IMR-90 (cell line): ENCODE data around the gene PTGR1. TPM values are rescaled to one million over a fixed set of nuclear protein-coding genes. Genes with fewer than 3 reads are reported as not detected.
A peak's percentile ranks its signal among the peaks of the same experiment; 100 is the strongest.

ENCODE experiments used
- ATAC-seq: fragments of 200-7000 bp; cut with Tn5 transposase; 2 replicates; pipeline ENCODE4 v1.9.1; 2020; ENCODE audit warnings: low read depth, mild to moderate bottlenecking, moderate library complexity
- BruUV-seq: library from RNA; stranded (reverse); fragments of 400-500 nt; replicated peaks from 2 replicates; lab custom pipeline; 2021; lab: Mats Ljungman, UMichigan
- CTCF ChIA-PET: fragments of 300-600 bp; formaldehyde crosslinking; extraction: SDS; loops from one replicate; lab custom pipeline; 2021; ENCODE audit warnings: antibody characterized with exemption; lab: Yijun Ruan, JAX
- POLR2A ChIA-PET: fragments of 300-600 bp; sonication (Branson Sonifier 250); formaldehyde crosslinking; loops from one replicate; lab custom pipeline; 2022; ENCODE audit warnings: antibody characterized with exemption; ENCODE audit not compliant: unreplicated experiment; lab: Charles Lee
- DNase-seq: peaks from one replicate; pipeline ENCODE4 v3.0.0; 2013
- H2AFZ ChIP-seq: replicated peaks from 2 replicates; pipeline ENCODE3; 2013; ENCODE audit warnings: low read length, mild to moderate bottlenecking; ENCODE audit not compliant: poor library complexity
- H2AK5ac ChIP-seq: 2 replicates; pipeline ENCODE4 v1.6.1; 2013; ENCODE audit warnings: low read depth, low read length, inconsistent platforms
- H2AK9ac ChIP-seq: replicated peaks from 2 replicates; pipeline ENCODE3; 2013; ENCODE audit warnings: mild to moderate bottlenecking, low read depth, low read length, moderate library complexity; ENCODE audit not compliant: poor library complexity
- H2BK120ac ChIP-seq: 2 replicates; pipeline ENCODE4 v1.6.1; 2013; ENCODE audit warnings: low read depth, low read length, inconsistent platforms
- H2BK15ac ChIP-seq: 3 replicates; pipeline ENCODE4 v1.6.1; 2013; ENCODE audit warnings: low read depth, low read length, inconsistent platforms
- H2BK20ac ChIP-seq: 2 replicates; pipeline ENCODE4 v1.6.1; 2013; ENCODE audit warnings: low read depth, mild to moderate bottlenecking, inconsistent platforms, low read length, moderate library complexity
- H2BK5ac ChIP-seq: 2 replicates; pipeline ENCODE4 v1.6.1; 2013; ENCODE audit warnings: mild to moderate bottlenecking, low read depth, low read length, inconsistent platforms; ENCODE audit not compliant: poor library complexity, severe bottlenecking
- H3K14ac ChIP-seq: replicated peaks from 2 replicates; pipeline ENCODE4 v1.6.1; 2013; ENCODE audit warnings: low read depth, low read length, inconsistent platforms
- H3K18ac ChIP-seq: 2 replicates; pipeline ENCODE4 v1.6.1; 2013; ENCODE audit warnings: low read depth, low read length, control low read depth
- H3K23ac ChIP-seq: 2 replicates; pipeline ENCODE4 v1.6.1; 2013; ENCODE audit warnings: low read depth, low read length, inconsistent platforms
- H3K27ac ChIP-seq: 2 replicates; pipeline ENCODE4 v1.5.1; 2013; ENCODE audit warnings: mild to moderate bottlenecking, control low read depth, low read length; ENCODE audit not compliant: insufficient read depth
- H3K27me3 ChIP-seq: 2 replicates; pipeline ENCODE4 v1.6.1; 2013; ENCODE audit warnings: low read length; ENCODE audit not compliant: control insufficient read depth, insufficient read depth
- H3K36me3 ChIP-seq: 2 replicates; pipeline ENCODE4 v1.6.1; 2013; ENCODE audit warnings: low read length, mixed read lengths; ENCODE audit not compliant: control insufficient read depth, insufficient read depth
- H3K4ac ChIP-seq: 2 replicates; pipeline ENCODE4 v1.6.1; 2013; ENCODE audit warnings: low read depth, low read length, inconsistent platforms
- H3K4me1 ChIP-seq: 2 replicates; pipeline ENCODE4 v1.6.1; 2013; ENCODE audit warnings: low read length, mixed read lengths; ENCODE audit not compliant: control insufficient read depth, insufficient read depth
- H3K4me2 ChIP-seq: 2 replicates; pipeline ENCODE4 v1.6.1; 2013; ENCODE audit warnings: low read depth, mild to moderate bottlenecking, control low read depth, low read length, moderate library complexity
- H3K4me3 ChIP-seq: 2 replicates; pipeline ENCODE4 v1.5.1; 2013; ENCODE audit warnings: low read depth, mild to moderate bottlenecking, control low read depth, low read length, moderate library complexity; ENCODE audit not compliant: insufficient read depth
- H3K56ac ChIP-seq: 2 replicates; pipeline ENCODE4 v1.6.1; 2013; ENCODE audit warnings: low read length, inconsistent platforms; ENCODE audit not compliant: insufficient read depth; ENCODE audit errors: extremely low read depth
- H3K79me1 ChIP-seq, 2 experiments: 2 replicates each; pipeline ENCODE4 v1.6.1; 2013; ENCODE audit warnings: low read length in 2 of 2, inconsistent platforms in 1 of 2, low read depth in 1 of 2
- H3K9ac ChIP-seq: 2 replicates; pipeline ENCODE4 v1.6.1; 2013; ENCODE audit warnings: low read depth, low read length, control low read depth
- H3K9me1 ChIP-seq: 2 replicates; pipeline ENCODE4 v1.6.1; 2013; ENCODE audit warnings: low read length, inconsistent platforms; ENCODE audit not compliant: insufficient read depth
- H3K9me3 ChIP-seq: 2 replicates; pipeline ENCODE4 v1.6.1; 2013; ENCODE audit warnings: low read length; ENCODE audit not compliant: control insufficient read depth, insufficient read depth
- H4K20me1 ChIP-seq: 2 replicates; pipeline ENCODE4 v1.6.1; 2013; ENCODE audit warnings: low read length, inconsistent platforms; ENCODE audit not compliant: insufficient read depth
- H4K5ac ChIP-seq: 2 replicates; pipeline ENCODE4 v1.6.1; 2013; ENCODE audit warnings: mild to moderate bottlenecking, low read depth, low read length, control low read depth
- H4K8ac ChIP-seq, 2 experiments: 2 replicates each; pipeline ENCODE4 v1.6.1; 2013; ENCODE audit warnings: low read depth in 2 of 2, low read length in 2 of 2, control low read depth in 1 of 2, inconsistent platforms in 1 of 2
- H4K91ac ChIP-seq: 2 replicates; pipeline ENCODE4 v1.6.1; 2013; ENCODE audit warnings: low read depth, low read length, inconsistent platforms; ENCODE audit not compliant: insufficient read depth
- CEBPB ChIP-seq: IDR thresholded peaks from 2 replicates; pipeline ENCODE4 v1.6.1; 2012; ENCODE audit warnings: low read depth, low read length, improper control_type of control experiment
- CHD1 ChIP-seq: IDR thresholded peaks from 2 replicates; pipeline ENCODE4 v1.6.1; 2012; ENCODE audit warnings: low read depth, low read length, improper control_type of control experiment
- FOS ChIP-seq: fragments of 150-350 bp; IDR thresholded peaks from 2 replicates; pipeline ENCODE4 v1.6.1; 2016; ENCODE audit warnings: low read depth, low read length
- MXI1 ChIP-seq: IDR thresholded peaks from 2 replicates; pipeline ENCODE4 v1.6.1; 2012; ENCODE audit warnings: low read depth, mild to moderate bottlenecking, low read length, moderate library complexity, borderline replicate concordance
- POLR2A ChIP-seq: IDR thresholded peaks from 2 replicates; pipeline ENCODE4 v1.6.1; 2012; ENCODE audit warnings: mild to moderate bottlenecking, low read depth, low read length
- RAD21 ChIP-seq: IDR thresholded peaks from 2 replicates; pipeline ENCODE4 v1.6.1; 2012; ENCODE audit warnings: low read length, improper control_type of control experiment
- RCOR1 ChIP-seq: IDR thresholded peaks from 2 replicates; pipeline ENCODE4 v1.6.1; 2012; ENCODE audit warnings: mild to moderate bottlenecking, low read length, improper control_type of control experiment; ENCODE audit not compliant: insufficient replicate concordance
- RFX5 ChIP-seq: IDR thresholded peaks from 2 replicates; pipeline ENCODE4 v1.8.0; 2012; ENCODE audit warnings: low read depth, mild to moderate bottlenecking, low read length, moderate library complexity
- WGBS, 2 experiments: methylation state at CpG; one replicate each; pipeline versions ENCODE4 v1.1.5 to v1.1.7; 2013; ENCODE audit warnings: missing lambda C conversion rate in 2 of 2; ENCODE audit not compliant: insufficient read length in 1 of 2; ENCODE audit errors: extremely low coverage in 2 of 2; 5-methylcytosine and 5-hydroxymethylcytosine counted together
- dilution Hi-C: fragments of 300-500 bp; cut with HindIII; formaldehyde crosslinking; loops from one replicate; pipeline ENCODE4 v1.14.3; 2018; ENCODE audit warnings: low sequenced_read_pairs; ENCODE audit not compliant: unreplicated experiment
- in situ Hi-C: fragments of 300-500 bp; cut with MboI; formaldehyde crosslinking; loops from 3 replicates; pipeline ENCODE4 v1.14.3; 2019; ENCODE audit warnings: low sequenced_read_pairs, inconsistent platforms, mixed read lengths
- intact Hi-C: fragments of 100-400 bp; cut with micrococcal nuclease; formaldehyde crosslinking; loops from 2 replicates; pipeline ENCODE4 v1.10.0; 2022
- polyA plus RNA-seq, 3 experiments: library from polyadenylated mRNA; depleted of rRNA; stranded (reverse); fragments of >200 nt; gene quantifications; 2 replicates each; pipeline ENCODE4 v1.2.3, GENCODE V29; 2012; ENCODE audit warnings: low replicate concordance in 1 of 3
- total RNA-seq: library from RNA; depleted of rRNA; stranded (reverse); fragments of >200 nt; gene quantifications from 2 replicates; pipeline ENCODE4 v1.2.3, GENCODE V29; 2012

Gene PTGR1
- total and polyA plus RNA-seq, 2 of the 4 experiments (the other 2 are of a cell fraction): 45.9 to 72.7 TPM

GRCh38 chr9:111622626-111623025 is 23.2 kb upstream of the PTGR1 start:
- no peak overlapping the region for H3K4me2 ChIP-seq
- intact Hi-C loops: loop anchor here (1.0 to 10.0 kb wide), 2 partner anchors 24 to 168 kb away; no protein-coding TSS in a partner anchor

More at GRCh38 chr9:111622626-111623025, 23.2 kb upstream of the PTGR1 start:
- CTCF ChIA-PET: no interaction called here
- H3K9me1 ChIP-seq: no peaks in the 10 kb centered on the region
- no peak overlapping the region for H4K5ac ChIP-seq
- H3K4ac ChIP-seq: no peak overlapping the region
- ATAC-seq (peak; percentile 60), DNase-seq (peak; percentile 83)
- H3K56ac ChIP-seq: no peak overlapping the region
- no TSS peak for BruUV-seq
- no peaks in the 10 kb centered on the region for H3K79me1 ChIP-seq
- no peak overlapping the region for H2BK20ac ChIP-seq
- H2AFZ ChIP-seq: no peak overlapping the region
- no peak overlapping the region for H2BK5ac ChIP-seq
- no peak overlapping the region for H2BK120ac ChIP-seq
- no peak overlapping the region for H3K18ac ChIP-seq
- H3K23ac ChIP-seq: no peak overlapping the region
- H4K20me1 ChIP-seq: no peaks in the 10 kb centered on the region
- H2AK5ac ChIP-seq: no peak overlapping the region
- no peak overlapping the region for H4K91ac ChIP-seq
- no CpG with 5 or more reads among the region's 3 CpGs for WGBS, 2 experiments
- H3K9ac ChIP-seq: no peak overlapping the region
- in situ Hi-C loops: no loop called here
- POLR2A ChIA-PET: interaction anchor here (1.1 kb wide), 1 partner anchor 25 kb away, joined by 3 read pairs; no protein-coding TSS in a partner anchor
- peaks cover 2% of the 10 kb centered on the region; the same call in 1 of the 2 replicates for H3K4me1 ChIP-seq
- no peaks in the 10 kb centered on the region for H3K9me3 ChIP-seq
- H3K27me3 ChIP-seq: no peaks in the 10 kb centered on the region
- no peaks in the 10 kb centered on the region for H3K36me3 ChIP-seq
- H3K14ac ChIP-seq: no peak overlapping the region
- H3K27ac ChIP-seq: no peak overlapping the region
- TF ChIP-seq CHD1 (no peak), FOS (peak; percentile 69; the same call in 1 of the 2 replicates), MXI1 (no peak), CEBPB (peak; percentile 98), RFX5 (no peak), RCOR1 (no peak), POLR2A (no peak), RAD21 (no peak)
- no peak overlapping the region for H2AK9ac ChIP-seq
- no peak overlapping the region for H3K4me3 ChIP-seq
- no peak overlapping the region for H2BK15ac ChIP-seq
- dilution Hi-C loops: no loop called here
- no peak overlapping the region for H4K8ac ChIP-seq
